Spleen (tissue), 11 donors: ENCODE results near the gene ATM. TPM values are rescaled to one million over a fixed set of nuclear protein-coding genes. Genes with fewer than 3 reads are reported as not detected.
A peak's percentile ranks its signal among the peaks of the same experiment; 100 is the strongest.

Source experiments
- DNase-seq: peaks from one replicate; pipeline ENCODE4 v3.0.0-alpha.2; 2020
- H3K27ac ChIP-seq, 8 donors: fragments of 200-600 bp; sonication (generic) in 7 of 8; 1 replicate in 4 of 8; 2 replicates in 4 of 8; pipeline versions ENCODE4 v1.5.0 to v1.8.0; 2016 to 2021; ENCODE audit warnings: inconsistent platforms in 4 of 8, mild to moderate bottlenecking in 4 of 8, moderate library complexity in 1 of 8
- H3K27me3 ChIP-seq, 7 donors: fragments of 200-600 bp; sonication (generic) in 6 of 7; replicated peaks in 1 of 7; 1 replicate in 4 of 7; 2 replicates in 3 of 7; pipeline versions ENCODE4 v1.5.0 to v1.8.0; 2016 to 2021; ENCODE audit warnings: inconsistent platforms in 3 of 7, mild to moderate bottlenecking in 1 of 7
- H3K36me3 ChIP-seq, 6 donors: fragments of 200-600 bp; sonication (generic) in 5 of 6; 1 replicate in 4 of 6; 2 replicates in 2 of 6; pipeline versions ENCODE4 v1.5.0 to v1.8.0; 2016 to 2021; ENCODE audit warnings: inconsistent platforms in 2 of 6
- H3K4me1 ChIP-seq, 6 donors: fragments of 200-600 bp; sonication (generic) in 5 of 6; 1 replicate in 3 of 6; 2 replicates in 3 of 6; pipeline versions ENCODE4 v1.5.0 to v1.8.0; 2016 to 2021; ENCODE audit warnings: inconsistent platforms in 3 of 6
- H3K4me3 ChIP-seq, 8 donors: fragments of 200-600 bp; sonication (generic) in 7 of 8; 1 replicate in 4 of 8; 2 replicates in 4 of 8; pipeline versions ENCODE4 v1.5.0 to v1.8.0; 2016 to 2021; ENCODE audit warnings: inconsistent platforms in 4 of 8, mild to moderate bottlenecking in 4 of 8, moderate library complexity in 2 of 8
- H3K9me3 ChIP-seq, 8 donors: fragments of 200-600 bp; sonication (generic) in 7 of 8; 1 replicate in 4 of 8; 2 replicates in 4 of 8; pipeline versions ENCODE4 v1.5.0 to v1.8.0; 2016 to 2021; ENCODE audit warnings: inconsistent platforms in 4 of 8
- POLR2A ChIP-seq, 3 donors: fragments of 450-650 bp; IDR thresholded peaks; one replicate each; pipeline ENCODE4 v1.5.1; 2017; ENCODE audit warnings: antibody characterized with exemption in 3 of 3, mild to moderate bottlenecking in 1 of 3
- POLR2AphosphoS5 ChIP-seq, 3 donors: sonication (generic); formaldehyde crosslinking; IDR thresholded peaks; one replicate each; pipeline ENCODE4 v1.5.1; 2017; ENCODE audit warnings: antibody characterized with exemption in 3 of 3
- WGBS, 5 donors: extraction: QIAGEN DNeasy Blood & Tissue Kit in 3 of 5; methylation state at CpG; one replicate each; pipeline versions ENCODE4 v1.1.5 to v1.1.7; 2013 to 2018; 5-methylcytosine and 5-hydroxymethylcytosine counted together
- intact Hi-C: fragments of 100-400 bp; cut with DNase I; formaldehyde crosslinking; loops from one replicate; pipeline ENCODE4 v1.15.0; 2023; ENCODE audit warnings: low total_unique reads
- polyA plus RNA-seq, 3 donors: library from polyadenylated mRNA; stranded (reverse); fragments of 200-250 nt; gene quantifications; one replicate each; pipeline ENCODE4 v1.2.1, GENCODE V29; 2013
- total RNA-seq, 7 donors: library from RNA; depleted of rRNA in 3 of 7; stranded (reverse); fragments of >200 nt in 3 of 7; fragmentation: NEBNext Ultra II Directional in 4 of 7; extraction: Animal tissue kit (Norgen Biotek cat#: 25700) in 4 of 7; gene quantifications; one replicate each; pipeline versions ENCODE4 v1.1.0 to v1.2.1, GENCODE V29; 2016 to 2021
- TF ChIP-seq, protein P1 (sequence below), 11 experiments: fragments of 200-600 bp in 7 of 11; fragments of 450-650 bp in 4 of 11; sonication (generic) in 4 of 11; IDR thresholded peaks in 8 of 11; conservative IDR thresholded peaks in 3 of 11; 1 replicate in 7 of 11; 2 replicates in 4 of 11; pipeline versions ENCODE4 v1.4.0 to v1.8.0; 2016 to 2021; ENCODE audit warnings: antibody characterized with exemption in 11 of 11, inconsistent platforms in 4 of 11, mild to moderate bottlenecking in 1 of 11
- donor health status: healthy with polysubstance abuse.
- donor health status: DM: no; HTN: no; CAD: no; lungs with moderate emphysema.
- donor health status: DM: no; HTN: no; CAD: no.
- donor health status: Bipolar disorder and iron deficiency.
- donor health status: healthy.
- donor health status: DM: no; HTN: no; CAD: no.
- donor health status: DM: yes; HTN: yes; CAD: no.

Gene ATM
- total and polyA plus RNA-seq, 10 donors = 33.1 to 408 (median 228) TPM

- TF ChIP-seq POLR2AphosphoS5 (IDR thresholded peaks at IDR 0.05) (no peak), POLR2A (IDR thresholded peaks at IDR 0.05) (no peak)
- TF ChIP-seq, protein P1, sequence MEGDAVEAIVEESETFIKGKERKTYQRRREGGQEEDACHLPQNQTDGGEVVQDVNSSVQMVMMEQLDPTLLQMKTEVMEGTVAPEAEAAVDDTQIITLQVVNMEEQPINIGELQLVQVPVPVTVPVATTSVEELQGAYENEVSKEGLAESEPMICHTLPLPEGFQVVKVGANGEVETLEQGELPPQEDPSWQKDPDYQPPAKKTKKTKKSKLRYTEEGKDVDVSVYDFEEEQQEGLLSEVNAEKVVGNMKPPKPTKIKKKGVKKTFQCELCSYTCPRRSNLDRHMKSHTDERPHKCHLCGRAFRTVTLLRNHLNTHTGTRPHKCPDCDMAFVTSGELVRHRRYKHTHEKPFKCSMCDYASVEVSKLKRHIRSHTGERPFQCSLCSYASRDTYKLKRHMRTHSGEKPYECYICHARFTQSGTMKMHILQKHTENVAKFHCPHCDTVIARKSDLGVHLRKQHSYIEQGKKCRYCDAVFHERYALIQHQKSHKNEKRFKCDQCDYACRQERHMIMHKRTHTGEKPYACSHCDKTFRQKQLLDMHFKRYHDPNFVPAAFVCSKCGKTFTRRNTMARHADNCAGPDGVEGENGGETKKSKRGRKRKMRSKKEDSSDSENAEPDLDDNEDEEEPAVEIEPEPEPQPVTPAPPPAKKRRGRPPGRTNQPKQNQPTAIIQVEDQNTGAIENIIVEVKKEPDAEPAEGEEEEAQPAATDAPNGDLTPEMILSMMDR (IDR thresholded peaks at IDR 0.05 in 8 of 11, conservative IDR thresholded peaks at IDR 0.05 in 3 of 11) = no peak
- WGBS, 5 donors = 89 to 98% (median 98%) methylated on average over 9 of the region's 9 CpGs
Measured at GRCh38 chr11:108204376-108204775, 18.5 kb upstream of the ATM start.

GRCh38 chr11:108204929-108205499, 17.9 kb upstream of the ATM start:
- TF ChIP-seq POLR2A (IDR thresholded peaks at IDR 0.05) (no peak), POLR2AphosphoS5 (IDR thresholded peaks at IDR 0.05) (no peak)
- TF ChIP-seq, protein P1 (IDR thresholded peaks at IDR 0.05 in 8 of 11, conservative IDR thresholded peaks at IDR 0.05 in 3 of 11) = no peak
- H3K9me3 ChIP-seq = peaks cover 0 to 42% (median 39%) of the 10 kb centered on the region in 8 donors
- no peak overlapping the region for H3K4me3 ChIP-seq
- H3K27ac ChIP-seq = no peak overlapping the region
- intact Hi-C loops = no loop called here
- WGBS, 5 donors = 81 to 95% (median 92%) methylated on average over 4 of the region's 4 CpGs
- peaks cover 3 to 82% (median 48%) of the 10 kb centered on the region in 6 donors for H3K36me3 ChIP-seq
- peaks cover 0 to 38% (median 13%) of the 10 kb centered on the region in 6 donors for H3K4me1 ChIP-seq
- no peak for DNase-seq
- H3K27me3 ChIP-seq = no peaks in the 10 kb centered on the region

More at GRCh38 chr11:108204376-108204775, 18.5 kb upstream of the ATM start:
- Histone ChIP-seq H3K36me3 (peaks cover 3 to 78% (median 46%) of the 10 kb centered on the region in 6 donors), H3K9me3 (peaks cover 0 to 42% (median 39%) of the 10 kb centered on the region in 8 donors), H3K27me3 (no peaks in the 10 kb centered on the region), H3K4me1 (peaks cover 0 to 44% (median 20%) of the 10 kb centered on the region in 6 donors), H3K4me3 (no peak overlapping the region), H3K27ac (no peak overlapping the region)
- no peak for DNase-seq
- intact Hi-C loops = no loop called here

DNA sequence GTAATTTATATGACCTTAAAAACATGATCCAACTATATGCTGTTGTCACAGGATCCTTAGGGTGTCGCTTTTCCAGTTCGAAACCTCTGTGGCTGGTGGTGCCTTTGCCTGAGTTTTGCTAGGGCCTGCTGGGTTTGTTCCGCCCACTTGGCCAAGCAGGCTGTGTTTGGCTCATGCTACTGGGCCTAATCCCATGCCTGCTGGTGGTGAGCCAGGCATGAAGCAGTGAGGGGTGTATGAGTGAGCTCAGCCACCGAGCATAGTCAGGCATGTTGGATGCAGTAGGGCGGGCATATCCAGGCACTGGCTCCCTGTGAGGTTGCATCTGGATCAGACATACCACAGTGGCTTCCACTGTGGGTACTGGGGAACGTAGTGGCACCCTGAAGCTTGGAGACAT, 16.7 kb upstream of the ATM start:
- no peak overlapping the region for H3K27ac ChIP-seq
- peaks cover 0 to 26% (median 3%) of the 10 kb centered on the region in 6 donors for H3K4me1 ChIP-seq
- intact Hi-C loops = no loop called here
- H3K36me3 ChIP-seq = peaks cover 3 to 94% (median 56%) of the 10 kb centered on the region in 6 donors
- DNase-seq = no peak
- H3K4me3 ChIP-seq = no peak overlapping the region
- peaks cover 0 to 42% (median 39%) of the 10 kb centered on the region in 8 donors for H3K9me3 ChIP-seq
- 98 to 100% (median 98%) methylated on average over 5 to 6 of the region's 6 CpGs for WGBS, 5 donors
- H3K27me3 ChIP-seq = no peaks in the 10 kb centered on the region
- TF ChIP-seq POLR2A (IDR thresholded peaks at IDR 0.05) (no peak), POLR2AphosphoS5 (IDR thresholded peaks at IDR 0.05) (no peak)
- TF ChIP-seq, protein P1 (IDR thresholded peaks at IDR 0.05 in 8 of 11, conservative IDR thresholded peaks at IDR 0.05 in 3 of 11) = no peak

DNA sequence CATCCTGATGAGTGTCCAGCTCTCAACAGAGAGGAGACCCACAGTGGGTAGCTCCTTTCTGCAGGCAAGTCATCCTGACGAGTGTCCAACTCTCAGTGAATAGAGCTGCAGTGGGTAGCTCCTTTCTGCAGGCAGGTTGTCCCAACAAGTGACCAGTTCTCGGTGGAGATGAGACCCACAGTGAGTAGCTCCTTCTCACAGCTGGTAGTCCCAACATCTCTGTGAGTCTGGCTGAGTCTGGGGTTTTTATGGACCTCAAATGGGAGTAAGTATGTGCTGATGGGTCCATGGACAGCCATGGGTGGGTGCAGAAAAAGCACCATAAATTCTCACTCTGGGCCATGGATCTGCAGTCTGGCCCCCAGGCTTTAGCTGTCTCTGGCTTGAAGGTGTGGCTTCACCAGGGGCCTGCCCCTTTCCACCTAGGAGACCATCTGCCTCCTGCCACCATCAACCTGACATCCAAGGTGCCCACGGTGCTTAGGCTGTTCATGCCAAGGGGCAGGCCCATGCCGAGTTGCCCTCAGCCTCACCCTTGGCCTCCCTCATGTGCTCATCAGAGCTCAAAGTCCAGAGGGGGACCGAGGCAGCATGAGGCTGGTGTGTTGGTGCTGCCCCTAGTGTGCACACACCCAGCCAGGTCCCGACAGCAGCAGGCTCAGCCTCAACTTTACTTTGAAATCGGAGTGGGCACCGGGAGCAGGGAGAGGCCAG, 15.7 kb upstream of the ATM start:
- intact Hi-C loops = no loop called here
- TF ChIP-seq POLR2AphosphoS5 (IDR thresholded peaks at IDR 0.05) = peak in 1 of 3 donors; percentile 53
- TF ChIP-seq POLR2A (IDR thresholded peaks at IDR 0.05) = no peak
- TF ChIP-seq, protein P1 (IDR thresholded peaks at IDR 0.05 in 8 of 11, conservative IDR thresholded peaks at IDR 0.05 in 3 of 11) = no peak
- no peaks in the 10 kb centered on the region for H3K27me3 ChIP-seq
- no peak overlapping the region for H3K4me3 ChIP-seq
- no peak for DNase-seq
- H3K27ac ChIP-seq = no peak overlapping the region
- H3K9me3 ChIP-seq = peaks cover 0 to 42% (median 39%) of the 10 kb centered on the region in 8 donors
- peaks cover 0 to 17% (median 2%) of the 10 kb centered on the region in 6 donors for H3K4me1 ChIP-seq
- H3K36me3 ChIP-seq = peaks cover 3 to 100% (median 60%) of the 10 kb centered on the region in 6 donors
- WGBS, 5 donors = 84 to 100% (median 92%) methylated on average over 5 to 8 of the region's 8 CpGs
